HG02885 (cell line): Measurements from ENCODE around the gene C19orf85.
"Not testable (repeated sequence)": the region's sequence is repeated elsewhere in the genome, so short reads cannot be mapped to it uniquely, and the experiment has no call there.

Experiments
- ATAC-seq: cut with Tn5 transposase; IDR thresholded peaks from one replicate; pipeline ENCODE4 v1.9.1; 2021; ENCODE audit warnings: mild to moderate bottlenecking; ENCODE audit not compliant: unreplicated experiment, poor library complexity

The C19orf85 gene

GRCh38 chr19:55464662-55465054 is at the start of gene C19orf85:
Gene C19orf85 (minus strand): TSS chr19:55464751. CDS start chr19:55464554, 197 bp downstream.
- ATAC-seq: no peak

- ATAC-seq: no peak
Measured at GRCh38 chr19:55508120-55508519, 43.6 kb upstream of the C19orf85 start.

- no peak for ATAC-seq
Measured at GRCh38 chr19:55504981-55505380, 40.4 kb upstream of the C19orf85 start.

- no peak for ATAC-seq
Measured at GRCh38 chr19:55504252-55504603, 39.7 kb upstream of the C19orf85 start.

GRCh38 chr19:55503502-55504251 is 39.1 kb upstream of the C19orf85 start:
- peak; percentile 96 for ATAC-seq

- ATAC-seq: no peak
Measured at GRCh38 chr19:55503157-55503501, 38.6 kb upstream of the C19orf85 start.

GRCh38 chr19:55502197-55502952 is 37.8 kb upstream of the C19orf85 start:
- ATAC-seq: no peak

- ATAC-seq: no peak
Measured at GRCh38 chr19:55500368-55500952, 35.9 kb upstream of the C19orf85 start.

GRCh38 chr19:55498246-55498840 is 33.8 kb upstream of the C19orf85 start:
- no peak for ATAC-seq

- ATAC-seq: no peak
Measured at GRCh38 chr19:55497763-55498162, 33.2 kb upstream of the C19orf85 start.

- not testable (repeated sequence) for ATAC-seq
Measured at GRCh38 chr19:55496820-55497219, 32.3 kb upstream of the C19orf85 start.

- no peak for ATAC-seq
Measured at GRCh38 chr19:55495646-55496349, 31.2 kb upstream of the C19orf85 start.

GRCh38 chr19:55494172-55494761 is 29.7 kb upstream of the C19orf85 start:
- no peak for ATAC-seq

GRCh38 chr19:55493645-55494171 is 29.2 kb upstream of the C19orf85 start:
- no peak for ATAC-seq

GRCh38 chr19:55493052-55493644 is 28.6 kb upstream of the C19orf85 start:
- no peak for ATAC-seq

- no peak for ATAC-seq
Measured at GRCh38 chr19:55492362-55492944, 27.9 kb upstream of the C19orf85 start.

GRCh38 chr19:55491546-55492360 is 27.2 kb upstream of the C19orf85 start:
- ATAC-seq: no peak
